ENCODE data around the gene SPP2.

Gene SPP2

DNA sequence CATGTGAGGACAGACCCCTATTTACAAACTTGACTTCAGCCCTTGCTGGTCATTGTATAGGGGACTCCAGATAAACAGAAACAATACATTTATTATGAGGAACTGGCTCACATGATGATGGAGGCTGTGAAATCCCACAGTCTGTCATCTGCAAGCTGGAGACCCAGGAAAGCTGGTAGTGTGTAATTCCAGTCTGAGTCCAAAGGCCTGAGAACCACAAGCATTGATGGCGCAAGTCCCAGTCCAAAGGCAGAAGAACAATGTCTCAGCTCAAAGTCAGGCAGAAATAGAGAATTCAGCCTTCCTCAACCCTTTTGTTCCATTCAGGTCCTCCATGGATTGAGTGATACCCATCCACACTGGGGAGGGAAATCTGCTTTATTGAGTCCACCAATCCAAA is 28.1 kb upstream of the SPP2 start:
- Histone ChIP-seq H3K4me3 (ENCODE audit: insufficient read depth, low read depth, low read length) (no peak overlapping the region), H3K36me3 (ENCODE audit: control insufficient read depth, insufficient read depth, low read length) (no peaks in the 10 kb centered on the region), H3K4me1 (ENCODE audit: control insufficient read depth, insufficient read depth, low read length) (no peaks in the 10 kb centered on the region), H3K9me3 (ENCODE audit: control insufficient read depth, low read length) (no peaks in the 10 kb centered on the region), H3K27ac (ENCODE audit: insufficient read depth, low read depth, low read length, poor library complexity, severe bottlenecking) (no peak overlapping the region), H3K27me3 (ENCODE audit: control insufficient read depth, insufficient read depth, low read length, poor library complexity, severe bottlenecking) (no peaks in the 10 kb centered on the region)
- 91 to 94% methylated on average over 1 of the region's 1 CpG for WGBS, 2 experiments

GRCh38 chr2:234024304-234024703 is 26.2 kb upstream of the SPP2 start:
- H3K36me3 ChIP-seq (ENCODE audit: control insufficient read depth, insufficient read depth, low read length), result no peaks in the 10 kb centered on the region
- no peaks in the 10 kb centered on the region for H3K4me1 ChIP-seq (ENCODE audit: control insufficient read depth, insufficient read depth, low read length)
- WGBS, 2 experiments, result 92% methylated on average over 29 of the region's 29 CpGs
- no peaks in the 10 kb centered on the region for H3K27me3 ChIP-seq (ENCODE audit: control insufficient read depth, insufficient read depth, low read length, poor library complexity, severe bottlenecking)
- H3K9me3 ChIP-seq (ENCODE audit: control insufficient read depth, low read length), result no peaks in the 10 kb centered on the region
- no peak overlapping the region for H3K4me3 ChIP-seq (ENCODE audit: insufficient read depth, low read depth, low read length)
- H3K27ac ChIP-seq (ENCODE audit: insufficient read depth, low read depth, low read length, poor library complexity, severe bottlenecking), result no peak overlapping the region

DNA sequence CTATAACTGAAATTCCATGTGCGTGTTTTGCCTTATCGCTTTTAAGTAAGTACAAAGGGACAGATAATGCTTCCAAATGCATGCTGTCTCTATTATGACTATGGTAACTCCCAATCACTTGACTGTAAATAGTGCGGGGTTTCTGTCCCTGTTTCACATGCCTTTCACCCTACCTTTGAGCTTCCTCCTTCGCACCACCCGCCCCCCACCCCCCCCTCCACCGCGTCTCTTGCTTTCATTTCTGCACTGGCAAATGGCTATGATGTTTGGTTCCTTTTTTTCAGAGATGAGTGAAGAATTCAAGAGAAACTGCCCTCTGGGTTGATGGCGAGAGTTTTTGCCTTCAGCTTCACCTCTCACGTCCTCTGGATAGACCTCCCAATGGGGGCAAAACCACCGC is 25.0 kb upstream of the SPP2 start:
- WGBS, 2 experiments, result 82 to 91% methylated on average over 6 to 8 of the region's 10 CpGs
- H3K4me1 ChIP-seq (ENCODE audit: control insufficient read depth, insufficient read depth, low read length), result no peaks in the 10 kb centered on the region
- H3K27me3 ChIP-seq (ENCODE audit: control insufficient read depth, insufficient read depth, low read length, poor library complexity, severe bottlenecking), result no peaks in the 10 kb centered on the region
- H3K27ac ChIP-seq (ENCODE audit: insufficient read depth, low read depth, low read length, poor library complexity, severe bottlenecking), result no peak overlapping the region
- H3K36me3 ChIP-seq (ENCODE audit: control insufficient read depth, insufficient read depth, low read length), result no peaks in the 10 kb centered on the region
- H3K9me3 ChIP-seq (ENCODE audit: control insufficient read depth, low read length), result no peaks in the 10 kb centered on the region
- H3K4me3 ChIP-seq (ENCODE audit: insufficient read depth, low read depth, low read length), result no peak overlapping the region

DNA sequence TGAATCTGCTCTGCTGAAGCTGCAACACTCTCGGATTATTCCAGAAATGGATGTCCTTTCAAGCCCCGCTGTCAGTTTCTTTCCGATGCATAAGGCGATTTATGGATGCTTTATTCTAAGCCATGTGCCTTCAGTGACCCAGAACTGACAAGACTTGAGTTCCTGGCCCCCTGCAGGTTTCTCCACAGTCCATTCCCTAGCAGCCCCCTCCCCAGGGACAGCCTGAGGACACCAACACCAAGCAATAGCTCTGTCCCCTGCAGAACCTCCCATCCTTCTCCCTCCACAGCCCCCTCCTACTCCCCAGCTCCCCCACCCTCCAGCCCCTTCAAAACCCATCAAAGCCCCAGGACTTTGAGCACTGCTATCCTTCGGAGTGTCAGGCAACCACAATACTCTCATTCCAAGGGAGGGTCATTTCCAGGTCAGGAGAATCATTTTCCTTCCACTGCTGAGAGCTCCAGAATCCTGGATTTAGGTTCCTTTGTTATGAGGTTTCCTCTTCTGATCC is 24.6 kb upstream of the SPP2 start:
- H3K36me3 ChIP-seq (ENCODE audit: control insufficient read depth, insufficient read depth, low read length), result no peaks in the 10 kb centered on the region
- H3K9me3 ChIP-seq (ENCODE audit: control insufficient read depth, low read length), result no peaks in the 10 kb centered on the region
- H3K27ac ChIP-seq (ENCODE audit: insufficient read depth, low read depth, low read length, poor library complexity, severe bottlenecking), result no peak overlapping the region
- 74 to 81% methylated on average over 5 of the region's 5 CpGs for WGBS, 2 experiments
- no peaks in the 10 kb centered on the region for H3K27me3 ChIP-seq (ENCODE audit: control insufficient read depth, insufficient read depth, low read length, poor library complexity, severe bottlenecking)
- H3K4me1 ChIP-seq (ENCODE audit: control insufficient read depth, insufficient read depth, low read length), result no peaks in the 10 kb centered on the region
- H3K4me3 ChIP-seq (ENCODE audit: insufficient read depth, low read depth, low read length), result no peak overlapping the region

DNA sequence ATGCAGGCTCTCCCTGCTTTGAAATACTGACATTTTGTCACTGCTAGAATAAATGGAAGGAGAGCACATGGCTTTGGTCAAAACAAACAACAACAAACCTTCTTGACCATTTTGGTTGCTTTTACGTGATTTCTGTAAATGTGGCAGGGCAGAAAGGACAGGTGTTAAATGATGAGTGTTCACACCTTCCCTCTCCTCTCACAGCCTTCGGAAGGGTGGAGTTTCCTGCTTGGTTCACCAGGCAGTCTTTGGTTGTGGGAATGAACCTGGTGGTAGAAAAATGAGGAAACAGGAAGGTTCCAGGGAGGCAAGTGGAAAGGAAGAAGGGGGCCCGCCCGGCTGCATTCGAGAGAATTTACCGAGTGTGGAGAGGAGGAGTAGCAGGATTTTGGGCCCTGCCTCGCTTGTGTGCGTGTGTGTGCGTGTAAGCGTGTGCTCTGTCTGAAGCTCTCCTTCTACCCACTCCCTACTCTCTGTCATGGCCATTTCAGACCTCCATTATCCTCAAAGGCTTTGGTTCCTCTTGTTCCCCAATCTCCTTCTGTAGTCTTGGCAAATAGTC is 23.7 kb upstream of the SPP2 start:
- no peak overlapping the region for H3K27ac ChIP-seq (ENCODE audit: insufficient read depth, low read depth, low read length, poor library complexity, severe bottlenecking)

GRCh38 chr2:234027641-234028040 is 22.9 kb upstream of the SPP2 start:
- Histone ChIP-seq H3K4me1 (ENCODE audit: control insufficient read depth, insufficient read depth, low read length) (no peaks in the 10 kb centered on the region), H3K4me3 (ENCODE audit: insufficient read depth, low read depth, low read length) (no peak overlapping the region), H3K27ac (ENCODE audit: insufficient read depth, low read depth, low read length, poor library complexity, severe bottlenecking) (no peak overlapping the region), H3K9me3 (ENCODE audit: control insufficient read depth, low read length) (no peaks in the 10 kb centered on the region), H3K27me3 (ENCODE audit: control insufficient read depth, insufficient read depth, low read length, poor library complexity, severe bottlenecking) (no peaks in the 10 kb centered on the region), H3K36me3 (ENCODE audit: control insufficient read depth, insufficient read depth, low read length) (no peaks in the 10 kb centered on the region)
- 88 to 97% methylated on average over 1 of the region's 1 CpG for WGBS, 2 experiments

More for the DNA sequence above, 23.7 kb upstream of the SPP2 start:
- Histone ChIP-seq H3K9me3 (ENCODE audit: control insufficient read depth, low read length) (no peaks in the 10 kb centered on the region), H3K4me3 (ENCODE audit: insufficient read depth, low read depth, low read length) (no peak overlapping the region), H3K4me1 (ENCODE audit: control insufficient read depth, insufficient read depth, low read length) (no peaks in the 10 kb centered on the region), H3K36me3 (ENCODE audit: control insufficient read depth, insufficient read depth, low read length) (no peaks in the 10 kb centered on the region), H3K27me3 (ENCODE audit: control insufficient read depth, insufficient read depth, low read length, poor library complexity, severe bottlenecking) (no peaks in the 10 kb centered on the region)
- WGBS, 2 experiments, result 89 to 95% methylated on average over 9 to 10 of the region's 10 CpGs

GRCh38 chr2:234029150-234029733 is 21.3 kb upstream of the SPP2 start:
- Histone ChIP-seq H3K4me1 (ENCODE audit: control insufficient read depth, insufficient read depth, low read length) (no peaks in the 10 kb centered on the region), H3K4me3 (ENCODE audit: insufficient read depth, low read depth, low read length) (no peak overlapping the region), H3K27me3 (ENCODE audit: control insufficient read depth, insufficient read depth, low read length, poor library complexity, severe bottlenecking) (no peaks in the 10 kb centered on the region), H3K9me3 (ENCODE audit: control insufficient read depth, low read length) (no peaks in the 10 kb centered on the region), H3K36me3 (ENCODE audit: control insufficient read depth, insufficient read depth, low read length) (no peaks in the 10 kb centered on the region), H3K27ac (ENCODE audit: insufficient read depth, low read depth, low read length, poor library complexity, severe bottlenecking) (no peak overlapping the region)
- WGBS, 2 experiments, result 94 to 95% methylated on average over 4 of the region's 4 CpGs

DNA sequence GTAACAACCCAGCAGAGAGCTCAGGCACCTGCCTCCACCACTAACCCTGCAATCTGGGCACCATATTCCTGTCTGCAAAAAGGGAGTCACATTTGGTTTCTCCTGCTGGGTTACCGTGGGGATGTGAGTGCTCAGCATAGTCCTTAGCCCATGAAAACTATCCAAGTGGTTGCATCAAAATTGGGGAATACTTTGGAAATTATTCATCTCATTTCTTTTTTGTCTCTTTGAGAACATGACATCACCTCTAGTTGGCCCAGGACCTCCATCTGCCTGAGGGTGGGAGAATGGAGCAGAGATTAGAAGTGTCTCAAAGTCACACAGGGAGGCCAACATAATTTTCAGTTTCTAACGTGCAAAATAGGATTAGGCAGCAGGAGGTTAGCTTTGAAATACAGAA is 19.3 kb upstream of the SPP2 start:
- Histone ChIP-seq H3K4me1 (ENCODE audit: control insufficient read depth, insufficient read depth, low read length) (no peaks in the 10 kb centered on the region), H3K36me3 (ENCODE audit: control insufficient read depth, insufficient read depth, low read length) (no peaks in the 10 kb centered on the region), H3K27ac (ENCODE audit: insufficient read depth, low read depth, low read length, poor library complexity, severe bottlenecking) (no peak overlapping the region), H3K9me3 (ENCODE audit: control insufficient read depth, low read length) (no peaks in the 10 kb centered on the region), H3K4me3 (ENCODE audit: insufficient read depth, low read depth, low read length) (no peak overlapping the region), H3K27me3 (ENCODE audit: control insufficient read depth, insufficient read depth, low read length, poor library complexity, severe bottlenecking) (no peaks in the 10 kb centered on the region)
- 64 to 67% methylated on average over 2 of the region's 2 CpGs for WGBS, 2 experiments

DNA sequence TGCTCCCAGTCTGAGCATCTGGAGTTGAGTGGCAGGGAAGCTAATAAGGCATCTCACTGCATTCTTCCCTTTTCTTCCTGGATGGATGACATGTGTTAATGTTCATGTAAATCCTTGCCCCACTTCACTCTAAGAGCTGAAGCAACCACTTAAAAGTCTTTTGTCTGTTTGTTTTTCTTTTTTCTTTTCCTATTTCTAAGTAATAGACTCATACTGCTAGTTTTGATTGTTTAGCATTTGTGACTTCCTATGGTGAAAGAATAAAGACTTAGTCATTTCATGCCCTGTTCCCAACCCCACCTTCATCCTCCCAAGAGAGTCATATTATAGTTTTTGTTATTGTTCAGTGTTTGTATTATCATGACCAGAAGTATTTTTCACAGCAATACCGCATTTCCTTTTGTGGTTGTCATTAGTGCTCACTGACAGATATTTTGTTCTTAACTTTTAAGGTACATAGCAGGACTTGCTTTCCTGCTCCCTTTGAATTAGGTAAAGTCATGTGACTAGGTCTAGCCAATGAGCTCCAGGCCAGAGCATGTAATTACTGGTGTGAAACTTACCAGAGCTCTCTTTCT is 18.1 kb upstream of the SPP2 start:
- Histone ChIP-seq H3K4me3 (ENCODE audit: insufficient read depth, low read depth, low read length) (no peak overlapping the region), H3K4me1 (ENCODE audit: control insufficient read depth, insufficient read depth, low read length) (no peaks in the 10 kb centered on the region), H3K27me3 (ENCODE audit: control insufficient read depth, insufficient read depth, low read length, poor library complexity, severe bottlenecking) (no peaks in the 10 kb centered on the region), H3K27ac (ENCODE audit: insufficient read depth, low read depth, low read length, poor library complexity, severe bottlenecking) (no peak overlapping the region), H3K36me3 (ENCODE audit: control insufficient read depth, insufficient read depth, low read length) (no peaks in the 10 kb centered on the region), H3K9me3 (ENCODE audit: control insufficient read depth, low read length) (no peaks in the 10 kb centered on the region)
- WGBS, 2 experiments, result 71 to 89% methylated on average over 1 of the region's 1 CpG

DNA sequence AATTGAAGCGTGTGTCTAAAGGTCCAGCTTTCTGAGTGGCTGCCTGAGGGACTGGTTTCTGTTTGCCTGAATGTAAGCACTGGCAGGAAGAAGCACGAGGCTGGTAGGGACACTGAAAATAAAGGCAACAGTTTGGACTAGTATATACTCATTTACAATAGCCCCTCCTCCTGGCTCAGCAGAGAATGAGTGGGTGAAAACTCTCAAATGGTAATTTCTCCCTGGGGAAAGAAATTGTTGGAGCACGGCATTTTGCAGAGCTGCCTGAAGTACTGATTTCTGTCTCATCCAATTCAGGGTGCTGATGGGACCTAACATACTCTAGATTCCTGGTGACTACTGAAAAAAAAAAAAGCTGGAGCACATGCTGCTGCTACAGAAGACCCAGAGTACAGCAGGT is 17.3 kb upstream of the SPP2 start:
- no peak overlapping the region for H3K27ac ChIP-seq (ENCODE audit: insufficient read depth, low read depth, low read length, poor library complexity, severe bottlenecking)
- H3K4me3 ChIP-seq (ENCODE audit: insufficient read depth, low read depth, low read length), result no peak overlapping the region
- H3K36me3 ChIP-seq (ENCODE audit: control insufficient read depth, insufficient read depth, low read length), result no peaks in the 10 kb centered on the region
- H3K27me3 ChIP-seq (ENCODE audit: control insufficient read depth, insufficient read depth, low read length, poor library complexity, severe bottlenecking), result no peaks in the 10 kb centered on the region
- WGBS, 2 experiments, result 79 to 81% methylated on average over 3 of the region's 3 CpGs
- no peaks in the 10 kb centered on the region for H3K4me1 ChIP-seq (ENCODE audit: control insufficient read depth, insufficient read depth, low read length)
- H3K9me3 ChIP-seq (ENCODE audit: control insufficient read depth, low read length), result no peaks in the 10 kb centered on the region

All from ectodermal cell (in vitro differentiated cells).